Activated CD4-positive, alpha-beta T cell treated with anti-CD3 and anti-CD28 coated beads for 36 hours (primary cell): ENCODE measurements around the gene FOXR2. TPM values are rescaled to one million over a fixed set of nuclear protein-coding genes. Genes with fewer than 3 reads are reported as not detected.

Experiments
- ATAC-seq: fragments of 200-7000 bp; cut with Tn5 transposase; one replicate; pipeline ENCODE4 v1.10.0; 2021; ENCODE audit warnings: mild to moderate bottlenecking, moderate library complexity
- CTCF ChIA-PET: fragments of 350-600 bp; sonication (Branson Sonifier 250); formaldehyde crosslinking; loops from one replicate; lab custom pipeline; 2021; ENCODE audit warnings: antibody characterized with exemption; lab: Charles Lee
- POLR2A ChIA-PET: fragments of 350-600 bp; sonication (Branson Sonifier 250); formaldehyde crosslinking; loops from one replicate; lab custom pipeline; 2021; ENCODE audit warnings: antibody characterized with exemption, inconsistent platforms; lab: Charles Lee
- DNase-seq: peaks from one replicate; pipeline ENCODE4 v3.0.0-alpha.2; 2020
- H3K27ac Mint-ChIP-seq: one replicate; pipeline ENCODE4 v1.8.0; 2021; ENCODE audit warnings: mixed read lengths
- H3K27me3 Mint-ChIP-seq: one replicate; pipeline ENCODE4 v1.8.0; 2021; ENCODE audit warnings: mixed read lengths
- H3K36me3 Mint-ChIP-seq: one replicate; pipeline ENCODE4 v1.8.0; 2021; ENCODE audit warnings: low read depth, mixed read lengths
- H3K4me1 Mint-ChIP-seq: one replicate; pipeline ENCODE4 v1.8.0; 2021; ENCODE audit warnings: mixed read lengths
- H3K4me3 Mint-ChIP-seq: one replicate; pipeline ENCODE4 v1.8.0; 2021; ENCODE audit warnings: mild to moderate bottlenecking, moderate library complexity, mixed read lengths
- H3K9me3 Mint-ChIP-seq: one replicate; pipeline ENCODE4 v1.8.0; 2021; ENCODE audit warnings: low read depth, mixed read lengths
- intact Hi-C, 2 experiments: fragments of 100-400 bp; cut with DNase I in 1 of 2; cut with micrococcal nuclease in 1 of 2; formaldehyde crosslinking; loops; one replicate each; pipeline versions ENCODE4 v1.14.2 to v1.15.1; 2022 to 2024; cut with DNase I, micrococcal nuclease
- total RNA-seq, 2 experiments: library from RNA; stranded (reverse); gene quantifications; one replicate each; pipeline ENCODE4 v1.2.3, GENCODE V29; 2021

FOXR2 gene, protein sequence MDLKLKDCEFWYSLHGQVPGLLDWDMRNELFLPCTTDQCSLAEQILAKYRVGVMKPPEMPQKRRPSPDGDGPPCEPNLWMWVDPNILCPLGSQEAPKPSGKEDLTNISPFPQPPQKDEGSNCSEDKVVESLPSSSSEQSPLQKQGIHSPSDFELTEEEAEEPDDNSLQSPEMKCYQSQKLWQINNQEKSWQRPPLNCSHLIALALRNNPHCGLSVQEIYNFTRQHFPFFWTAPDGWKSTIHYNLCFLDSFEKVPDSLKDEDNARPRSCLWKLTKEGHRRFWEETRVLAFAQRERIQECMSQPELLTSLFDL
- total RNA-seq: not detected

DNA sequence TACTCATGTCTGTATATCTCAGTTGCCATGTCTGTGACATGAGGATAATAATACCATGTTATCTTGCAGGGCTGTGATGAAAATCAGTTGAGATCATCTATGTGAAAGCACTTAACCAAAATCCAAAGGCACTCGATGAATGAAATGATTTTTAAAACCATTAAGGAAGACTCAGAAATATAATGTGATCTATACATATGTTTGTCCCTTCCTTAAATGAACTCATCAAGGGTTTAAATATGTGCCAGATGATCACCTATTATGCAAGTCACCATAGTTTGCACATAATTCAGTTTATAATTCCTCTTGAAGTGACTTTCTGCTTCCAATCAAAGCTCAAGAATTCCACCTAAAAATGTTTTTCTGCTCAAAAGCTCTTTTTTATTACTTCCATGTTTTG lies at the start of gene FOXR2:
Gene FOXR2 (plus strand): TSS at position 301 of the 400 bp plus-strand sequence. CDS start 312 bp downstream, outside the sequence.
- DNase-seq (no peak), ATAC-seq (no peak)
- H3K27me3 Mint-ChIP-seq: peaks cover 3% of the 10 kb centered on the region
- POLR2A ChIA-PET: no interaction called here
- peaks cover 5% of the 10 kb centered on the region for H3K9me3 Mint-ChIP-seq
- intact Hi-C loops: no loop called here
- CTCF ChIA-PET: interaction anchor here (1.2 kb wide), 1 partner anchor 29 kb away, joined by 3 read pairs; no protein-coding TSS in a partner anchor
- H3K4me1 Mint-ChIP-seq: no peaks in the 10 kb centered on the region
- no peaks in the 10 kb centered on the region for H3K36me3 Mint-ChIP-seq
- no peak within 1 kb of the TSS for H3K27ac Mint-ChIP-seq
- no peak within 1 kb of the TSS for H3K4me3 Mint-ChIP-seq

DNA sequence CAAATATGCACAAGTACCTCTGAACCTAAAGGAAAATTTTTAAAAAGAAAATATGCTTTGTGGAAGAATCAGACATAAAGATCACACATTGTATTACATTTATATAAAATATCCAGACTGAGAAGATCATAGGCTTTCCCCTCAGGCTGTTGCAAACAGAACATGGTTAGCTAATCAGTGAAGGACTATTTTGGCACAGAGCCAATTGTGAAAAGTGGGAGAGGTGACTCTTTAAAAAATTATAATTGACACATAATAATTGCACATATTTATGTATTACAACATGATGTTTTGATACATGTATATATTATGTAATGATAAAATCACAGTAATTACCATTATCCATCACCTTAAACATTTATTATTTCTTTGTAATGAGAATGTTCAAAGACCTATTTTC lies 44.1 kb upstream of the FOXR2 start:
- H3K4me1 Mint-ChIP-seq: no peaks in the 10 kb centered on the region
- no peak for DNase-seq
- no peak for ATAC-seq
- H3K4me3 Mint-ChIP-seq: no peak overlapping the region
- H3K36me3 Mint-ChIP-seq: no peaks in the 10 kb centered on the region
- intact Hi-C loops: no loop called here
- ChIA-PET POLR2A (no interaction called here), CTCF (no interaction called here)
- H3K27me3 Mint-ChIP-seq: no peaks in the 10 kb centered on the region
- H3K9me3 Mint-ChIP-seq: peaks cover 1% of the 10 kb centered on the region
- H3K27ac Mint-ChIP-seq: no peak overlapping the region

DNA sequence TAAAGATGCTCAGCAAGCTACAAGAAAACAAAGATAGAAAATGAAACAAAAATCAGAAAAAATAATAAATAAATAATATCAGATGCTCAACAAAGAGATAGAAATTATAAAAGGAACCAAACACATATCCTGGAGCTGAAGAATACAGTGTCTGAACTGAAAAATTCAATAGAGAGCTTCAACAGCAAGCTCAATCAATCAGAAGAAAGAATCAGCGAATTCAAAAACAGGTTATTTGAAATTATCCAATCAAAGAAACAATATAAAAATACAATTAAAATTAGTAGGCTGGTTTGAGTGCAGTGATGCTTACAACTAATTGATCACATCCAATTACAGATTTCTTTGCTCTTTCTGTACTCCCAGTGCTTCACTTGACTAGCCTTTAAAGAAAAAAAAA lies 40.8 kb upstream of the FOXR2 start:
- H3K27me3 Mint-ChIP-seq: no peaks in the 10 kb centered on the region
- DNase-seq (no peak), ATAC-seq (no peak)
- peaks cover 1% of the 10 kb centered on the region for H3K9me3 Mint-ChIP-seq
- no peaks in the 10 kb centered on the region for H3K36me3 Mint-ChIP-seq
- H3K27ac Mint-ChIP-seq: no peak overlapping the region
- intact Hi-C loops: no loop called here
- POLR2A ChIA-PET: no interaction called here
- CTCF ChIA-PET: no interaction called here
- H3K4me1 Mint-ChIP-seq: no peaks in the 10 kb centered on the region
- H3K4me3 Mint-ChIP-seq: no peak overlapping the region

DNA sequence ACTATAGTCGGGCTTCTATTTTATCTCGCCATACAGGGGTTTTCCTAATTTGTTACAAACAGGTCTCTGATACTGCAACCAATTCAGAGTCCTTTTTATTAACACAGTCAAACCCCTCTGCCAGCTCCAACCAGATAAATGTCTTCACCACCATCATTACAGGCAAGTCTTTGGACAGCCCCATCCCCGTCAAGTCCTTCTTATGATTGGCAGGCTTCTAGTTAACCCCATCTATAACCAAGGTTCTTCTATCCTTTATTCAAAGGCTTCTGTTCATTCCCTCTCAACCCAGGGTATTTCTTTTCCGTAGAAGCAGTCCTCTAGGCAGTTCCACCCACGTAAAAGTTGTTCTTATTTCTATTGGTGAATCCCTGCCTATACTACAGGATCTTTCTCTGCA lies 29.9 kb upstream of the FOXR2 start:
- Mint-ChIP-seq H3K27me3 (no peaks in the 10 kb centered on the region), H3K9me3 (no peaks in the 10 kb centered on the region), H3K36me3 (no peaks in the 10 kb centered on the region), H3K27ac (no peak overlapping the region), H3K4me3 (no peak overlapping the region), H3K4me1 (no peaks in the 10 kb centered on the region)
- ChIA-PET POLR2A (no interaction called here), CTCF (no interaction called here)
- intact Hi-C loops: no loop called here
- no peak for ATAC-seq
- DNase-seq: no peak

DNA sequence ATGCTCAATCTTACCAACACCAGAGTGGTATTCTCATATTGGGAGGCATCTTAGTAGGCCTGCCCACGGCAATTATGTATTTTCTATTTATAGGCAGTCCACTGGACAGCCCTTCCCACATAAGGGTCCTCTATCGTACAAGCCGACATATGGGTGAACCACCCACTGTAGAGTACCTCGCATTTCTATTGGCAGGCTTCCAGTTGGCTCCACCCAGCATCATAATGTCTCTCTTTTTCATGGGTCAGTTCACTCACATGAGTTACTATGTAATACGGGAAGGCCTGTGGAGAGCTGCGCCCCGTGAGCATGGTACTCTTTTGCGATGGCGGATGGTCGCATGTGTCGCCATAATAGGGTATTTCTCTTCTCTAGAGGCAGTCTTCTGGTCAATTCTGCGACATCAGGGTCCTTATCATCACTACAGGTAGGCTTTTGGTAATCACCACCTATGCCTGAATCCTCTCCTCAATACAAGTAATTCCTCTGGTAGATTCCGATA lies 29.4 kb upstream of the FOXR2 start:
- CTCF ChIA-PET: no interaction called here
- no peaks in the 10 kb centered on the region for H3K9me3 Mint-ChIP-seq
- no peak for DNase-seq
- no peak overlapping the region for H3K27ac Mint-ChIP-seq
- ATAC-seq: no peak
- H3K4me3 Mint-ChIP-seq: no peak overlapping the region
- H3K27me3 Mint-ChIP-seq: no peaks in the 10 kb centered on the region
- intact Hi-C loops: no loop called here
- POLR2A ChIA-PET: no interaction called here
- H3K36me3 Mint-ChIP-seq: no peaks in the 10 kb centered on the region
- no peaks in the 10 kb centered on the region for H3K4me1 Mint-ChIP-seq

DNA sequence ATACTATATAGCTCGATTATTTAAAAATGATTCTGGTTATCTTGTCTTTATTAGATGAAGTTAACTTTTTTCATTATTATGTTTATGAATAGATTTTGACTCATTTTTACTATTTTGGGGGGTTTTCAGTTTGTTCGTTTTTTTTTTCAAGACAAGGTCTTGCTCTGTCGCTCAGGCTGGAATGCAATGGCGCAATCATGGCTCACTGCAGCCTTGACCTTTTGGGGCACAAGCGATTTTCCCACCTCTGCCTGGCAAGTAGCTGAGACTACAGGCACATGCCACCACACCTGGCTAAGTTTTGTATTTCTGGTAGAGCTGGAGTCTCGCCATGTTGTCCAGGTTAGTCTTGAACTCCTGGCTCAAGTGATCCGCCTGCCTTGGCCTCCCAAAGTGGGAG lies 24.9 kb upstream of the FOXR2 start:
- ChIA-PET POLR2A (no interaction called here), CTCF (no interaction called here)
- Mint-ChIP-seq H3K36me3 (no peaks in the 10 kb centered on the region), H3K4me1 (no peaks in the 10 kb centered on the region), H3K27ac (no peak overlapping the region), H3K4me3 (no peak overlapping the region), H3K9me3 (no peaks in the 10 kb centered on the region), H3K27me3 (peaks cover 2% of the 10 kb centered on the region)
- ATAC-seq: no peak
- DNase-seq: no peak
- intact Hi-C loops: no loop called here

DNA sequence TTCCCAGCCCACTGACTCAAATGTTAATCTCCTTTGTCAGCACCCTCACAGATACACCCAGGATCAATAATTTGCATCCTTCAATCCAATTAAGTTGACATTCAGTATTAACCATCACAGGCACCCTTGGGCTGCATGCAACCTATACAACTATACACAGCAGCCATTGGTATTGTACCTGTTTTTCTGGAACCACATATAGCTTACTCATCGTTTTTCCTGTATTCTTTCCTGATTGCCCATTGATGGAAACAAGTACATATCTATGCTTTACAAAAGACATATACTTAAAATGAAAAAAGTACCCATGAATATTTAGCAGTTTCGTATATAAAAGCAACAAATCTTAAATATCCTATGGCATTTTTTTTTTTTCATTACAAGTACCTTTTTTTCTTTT lies 3.7 kb upstream of the FOXR2 start:
- ATAC-seq: no peak
- peaks cover 2% of the 10 kb centered on the region for H3K9me3 Mint-ChIP-seq
- H3K27me3 Mint-ChIP-seq: no peaks in the 10 kb centered on the region
- H3K36me3 Mint-ChIP-seq: no peaks in the 10 kb centered on the region
- H3K4me3 Mint-ChIP-seq: no peak overlapping the region
- no peak overlapping the region for H3K27ac Mint-ChIP-seq
- ChIA-PET POLR2A (no interaction called here), CTCF (no interaction called here)
- H3K4me1 Mint-ChIP-seq: no peaks in the 10 kb centered on the region
- intact Hi-C loops: no loop called here
- no peak for DNase-seq

DNA sequence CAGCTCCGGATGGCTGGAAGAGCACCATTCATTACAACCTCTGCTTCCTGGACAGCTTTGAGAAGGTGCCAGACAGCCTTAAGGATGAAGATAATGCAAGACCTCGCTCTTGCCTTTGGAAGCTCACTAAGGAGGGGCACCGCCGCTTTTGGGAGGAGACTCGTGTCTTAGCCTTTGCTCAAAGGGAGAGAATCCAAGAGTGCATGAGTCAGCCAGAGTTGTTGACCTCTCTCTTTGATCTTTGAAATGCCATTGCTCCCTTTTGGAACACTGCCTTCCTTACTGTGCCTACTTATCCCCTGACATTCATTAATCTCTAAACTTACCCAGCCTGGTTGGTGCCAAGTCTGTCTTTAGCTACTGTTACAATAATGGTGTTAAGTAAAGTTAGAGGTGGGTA lies 1.2 kb downstream of the FOXR2 start:
- Mint-ChIP-seq H3K27ac (no peak overlapping the region), H3K9me3 (peaks cover 5% of the 10 kb centered on the region), H3K36me3 (no peaks in the 10 kb centered on the region), H3K4me3 (no peak overlapping the region), H3K4me1 (no peaks in the 10 kb centered on the region), H3K27me3 (peaks cover 3% of the 10 kb centered on the region)
- CTCF ChIA-PET: no interaction called here
- DNase-seq (no peak), ATAC-seq (no peak)
- POLR2A ChIA-PET: no interaction called here
- intact Hi-C loops: no loop called here

DNA sequence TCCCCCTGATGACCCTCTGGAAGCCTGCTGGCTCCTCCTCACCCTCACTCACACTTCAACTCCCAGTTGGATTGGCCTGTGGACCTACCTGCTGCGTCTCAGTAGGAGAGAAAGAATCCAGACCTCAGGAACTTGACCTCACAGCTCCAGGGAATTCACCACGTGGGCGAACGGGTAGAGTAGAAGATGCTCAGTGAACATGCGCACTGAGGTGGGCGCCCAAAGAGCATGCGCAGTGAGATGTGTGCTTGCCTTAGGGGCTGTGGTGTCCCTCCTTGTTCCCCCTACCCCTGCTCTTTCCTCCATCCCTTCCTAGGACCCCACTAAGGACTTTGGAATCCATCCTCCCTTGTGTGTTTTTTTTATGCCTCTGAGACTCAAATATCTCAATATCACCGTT lies 12.9 kb downstream of the FOXR2 start:
- intact Hi-C loops: no loop called here
- Mint-ChIP-seq H3K27ac (no peak overlapping the region), H3K4me1 (no peaks in the 10 kb centered on the region), H3K9me3 (no peaks in the 10 kb centered on the region), H3K27me3 (no peaks in the 10 kb centered on the region), H3K36me3 (no peaks in the 10 kb centered on the region), H3K4me3 (no peak overlapping the region)
- no peak for DNase-seq
- ChIA-PET POLR2A (no interaction called here), CTCF (no interaction called here)
- ATAC-seq: no peak

DNA sequence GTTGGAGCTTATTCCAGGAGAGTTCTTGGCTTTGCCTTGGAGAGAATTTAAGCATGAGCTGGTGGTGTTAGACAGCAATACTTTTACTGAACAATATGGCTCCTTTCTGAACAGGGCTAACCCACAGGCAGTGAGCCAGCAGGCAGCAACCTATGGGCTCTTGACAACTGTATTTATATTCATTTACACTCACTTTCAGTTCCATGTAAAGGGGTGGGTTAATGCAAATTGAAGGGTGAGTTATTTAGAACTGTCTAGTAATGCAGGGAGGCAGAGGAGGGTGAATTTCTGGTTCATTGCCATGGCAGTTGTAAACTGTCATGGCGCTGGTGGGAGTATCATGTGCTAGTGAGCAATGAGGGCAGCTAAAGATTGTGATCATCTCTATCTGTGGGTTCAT lies 15.7 kb downstream of the FOXR2 start:
- ChIA-PET POLR2A (no interaction called here), CTCF (no interaction called here)
- Mint-ChIP-seq H3K4me1 (no peaks in the 10 kb centered on the region), H3K9me3 (no peaks in the 10 kb centered on the region), H3K27ac (no peak overlapping the region), H3K36me3 (no peaks in the 10 kb centered on the region), H3K27me3 (no peaks in the 10 kb centered on the region), H3K4me3 (no peak overlapping the region)
- no peak for DNase-seq
- ATAC-seq: no peak
- intact Hi-C loops: no loop called here

DNA sequence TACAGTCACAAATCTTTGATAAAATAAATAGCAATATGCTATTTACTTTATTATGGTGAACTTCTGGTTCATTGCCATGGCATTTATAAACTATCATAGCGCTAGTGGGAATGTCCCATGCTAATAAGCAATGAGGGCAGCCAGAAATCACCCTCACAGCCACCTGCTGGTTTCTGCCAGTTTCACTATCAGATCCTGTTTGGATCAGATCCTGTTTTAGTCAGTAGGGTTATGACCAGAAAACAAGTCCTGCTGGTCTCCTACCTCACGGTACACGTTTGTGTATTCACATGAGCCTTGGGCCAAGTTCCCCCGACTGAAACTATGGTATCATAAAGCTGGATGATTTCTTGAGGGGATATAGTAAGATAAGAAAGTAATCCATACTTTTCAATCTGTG lies 17.7 kb downstream of the FOXR2 start:
- CTCF ChIA-PET: no interaction called here

DNA sequence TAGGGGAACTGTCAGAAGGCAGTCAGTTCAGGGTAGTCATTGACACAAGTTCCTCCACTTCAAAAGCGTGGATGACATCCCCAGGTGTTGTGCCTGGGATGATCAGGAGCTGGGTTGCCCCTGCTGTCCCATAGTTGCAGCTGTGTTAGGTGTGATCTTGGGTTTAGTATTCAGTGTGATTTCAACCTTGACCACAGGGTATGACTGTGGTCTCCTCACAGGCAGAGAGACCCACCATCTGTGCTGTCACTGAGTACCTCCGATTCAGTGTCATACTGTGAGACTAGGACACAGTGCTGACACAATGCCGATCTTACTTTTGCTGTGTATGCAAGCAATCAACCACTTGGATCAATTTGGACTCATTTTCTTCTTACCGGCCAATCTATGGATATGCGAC lies 25.2 kb downstream of the FOXR2 start:
- Mint-ChIP-seq H3K27ac (no peak overlapping the region), H3K27me3 (no peaks in the 10 kb centered on the region), H3K4me1 (no peaks in the 10 kb centered on the region)

More for the DNA sequence above, 17.7 kb downstream of the FOXR2 start:
- H3K4me3 Mint-ChIP-seq: no peak overlapping the region
- H3K36me3 Mint-ChIP-seq: no peaks in the 10 kb centered on the region
- no peak for ATAC-seq
- no peaks in the 10 kb centered on the region for H3K9me3 Mint-ChIP-seq
- POLR2A ChIA-PET: no interaction called here
- intact Hi-C loops: no loop called here
- H3K27ac Mint-ChIP-seq: no peak overlapping the region
- DNase-seq: no peak
- no peaks in the 10 kb centered on the region for H3K27me3 Mint-ChIP-seq
- no peaks in the 10 kb centered on the region for H3K4me1 Mint-ChIP-seq

More for the DNA sequence above, 25.2 kb downstream of the FOXR2 start:
- ChIA-PET CTCF (interaction anchor here (0.6 kb wide), 1 partner anchor 1473 kb away, joined by 3 read pairs; the partner anchor contains the start of gene SPIN2B), POLR2A (no interaction called here)
- H3K9me3 Mint-ChIP-seq: peaks cover 3% of the 10 kb centered on the region
- ATAC-seq: no peak
- intact Hi-C loops: no loop called here
- H3K4me3 Mint-ChIP-seq: no peak overlapping the region
- no peak for DNase-seq
- no peaks in the 10 kb centered on the region for H3K36me3 Mint-ChIP-seq
